Kidney (tissue), 14 donors: ENCODE results near the gene TPRG1. TPM values are rescaled to one million over a fixed set of nuclear protein-coding genes. Genes with fewer than 3 reads are reported as not detected.

Experiments used
- DNase-seq, 5 donors: peaks; one replicate each; pipeline ENCODE4 v3.0.0-alpha.2; 2013 to 2020
- FAIRE-seq: peaks from 2 replicates; lab custom pipeline; 2012; peaks lifted over from hg19 to GRCh38; lab: Jason Lieb, UNC
- H3K27ac ChIP-seq, 2 donors: one replicate each; pipeline ENCODE4 v1.7.0; 2013; ENCODE audit warnings: low read depth in 2 of 2, low read length in 2 of 2, inconsistent platforms in 1 of 2
- H3K27me3 ChIP-seq: one replicate; pipeline ENCODE4 v1.7.1; 2013; ENCODE audit warnings: low read length, inconsistent platforms; ENCODE audit not compliant: control insufficient read depth, insufficient read depth
- H3K36me3 ChIP-seq, 3 donors: one replicate each; pipeline versions ENCODE4 v1.7.0 to v1.7.1; 2013; ENCODE audit warnings: low read length in 3 of 3, control low read depth in 1 of 3, inconsistent platforms in 1 of 3; ENCODE audit not compliant: insufficient read depth in 3 of 3, control insufficient read depth in 2 of 3
- H3K4me1 ChIP-seq, 3 donors: one replicate each; pipeline versions ENCODE4 v1.7.0 to v1.7.1; 2013; ENCODE audit warnings: low read length in 3 of 3, inconsistent platforms in 1 of 3, low read depth in 1 of 3; ENCODE audit not compliant: control insufficient read depth in 2 of 3, insufficient read depth in 2 of 3
- H3K4me3 ChIP-seq, 3 donors: one replicate each; pipeline versions ENCODE4 v1.7.0 to v1.8.1; 2013; ENCODE audit warnings: low read length in 3 of 3, control low read depth in 1 of 3, inconsistent platforms in 1 of 3
- H3K9ac ChIP-seq, 3 donors: one replicate each; pipeline versions ENCODE4 v1.7.0 to v1.7.1; 2013; ENCODE audit warnings: low read length in 3 of 3, control low read depth in 1 of 3, inconsistent platforms in 1 of 3
- H3K9me3 ChIP-seq, 3 donors: one replicate each; pipeline versions ENCODE4 v1.7.0 to v1.7.1; 2013; ENCODE audit warnings: low read length in 3 of 3, control low read depth in 1 of 3, inconsistent platforms in 1 of 3; ENCODE audit not compliant: control insufficient read depth in 2 of 3, insufficient read depth in 1 of 3
- CTCF ChIP-seq: IDR thresholded peaks from 3 replicates; pipeline ENCODE4 v1.5.1; 2012; ENCODE audit warnings: mild to moderate bottlenecking, moderate library complexity, borderline replicate concordance; ENCODE audit not compliant: insufficient read depth; ENCODE audit errors: extremely low read depth
- intact Hi-C: fragments of 100-400 bp; cut with DNase I; formaldehyde crosslinking; loops from one replicate; pipeline ENCODE4 v1.11.1; 2022
- polyA plus RNA-seq: library from polyadenylated mRNA; stranded (reverse); fragments of 350-450 nt; fragmentation: Illumina TruSeq; extraction: RNeasy Lipid Tissue Mini Kit (QIAGEN cat#74804); gene quantifications from one replicate; pipeline ENCODE4 v1.2.3, GENCODE V29; 2014; ENCODE audit warnings: low read depth, low replicate concordance; ENCODE audit not compliant: insufficient read depth
- total RNA-seq: library from RNA; stranded (reverse); fragmentation: NEBNext Ultra II Directional; extraction: Animal tissue kit (Norgen Biotek cat#: 25700); gene quantifications from one replicate; pipeline ENCODE4 v1.2.1, GENCODE V29; 2021
- donor health status: control.
- donor health status: control.
- donor health status: control.
- donor health status: control.
- donor health status: control.
- donor health status: DM: yes; HTN: yes; CAD: no.
- donor health status: Normal renal cell carcinoma (clear cell type).

The TPRG1 gene
- total and polyA plus RNA-seq, 2 donors from 2014 or later, result 0.37 to 2.7 TPM

GRCh38 chr3:189168711-189169110, 3.1 kb upstream of the TPRG1 start:
- Histone ChIP-seq H3K4me1 (no peaks in the 10 kb centered on the region), H3K27me3 (no peaks in the 10 kb centered on the region), H3K36me3 (no peaks in the 10 kb centered on the region), H3K9ac (no peak overlapping the region), H3K9me3 (no peaks in the 10 kb centered on the region), H3K27ac (no peak overlapping the region), H3K4me3 (no peak overlapping the region)
- intact Hi-C loops, result no loop called here
- TF ChIP-seq CTCF, result no peak
- DNase-seq (no peak), FAIRE-seq (no peak)

GRCh38 chr3:189169728-189170127, 2.0 kb upstream of the TPRG1 start:
- Histone ChIP-seq H3K4me1 (no peaks in the 10 kb centered on the region), H3K9me3 (no peaks in the 10 kb centered on the region), H3K27ac (no peak overlapping the region), H3K36me3 (no peaks in the 10 kb centered on the region), H3K4me3 (no peak overlapping the region), H3K27me3 (no peaks in the 10 kb centered on the region), H3K9ac (no peak overlapping the region)
- FAIRE-seq, result no peak
- DNase-seq, result no peak
- intact Hi-C loops, result no loop called here
- no peak for TF ChIP-seq CTCF

- no peak for FAIRE-seq
- no peak for TF ChIP-seq CTCF
- intact Hi-C loops, result no loop called here
These were observed 1.2 kb upstream of the TPRG1 start for GRCh38 chr3:189170559-189170958.

GRCh38 chr3:189172668-189173419, 1.1 kb downstream of the TPRG1 start:
- intact Hi-C loops, result no loop called here

More at GRCh38 chr3:189170559-189170958, 1.2 kb upstream of the TPRG1 start:
- DNase-seq, result no peak
- H3K27me3 ChIP-seq, result no peaks in the 10 kb centered on the region
- H3K27ac ChIP-seq, result no peak overlapping the region
- no peak overlapping the region for H3K4me3 ChIP-seq
- H3K4me1 ChIP-seq, result no peaks in the 10 kb centered on the region
- no peaks in the 10 kb centered on the region for H3K9me3 ChIP-seq
- H3K36me3 ChIP-seq, result no peaks in the 10 kb centered on the region
- no peak overlapping the region for H3K9ac ChIP-seq

More at GRCh38 chr3:189172668-189173419, 1.1 kb downstream of the TPRG1 start:
- DNase-seq, result no peak
- FAIRE-seq, result no peak
- Histone ChIP-seq H3K9ac (no peak overlapping the region), H3K27me3 (no peaks in the 10 kb centered on the region), H3K4me1 (no peaks in the 10 kb centered on the region), H3K4me3 (no peak overlapping the region), H3K9me3 (no peaks in the 10 kb centered on the region), H3K36me3 (no peaks in the 10 kb centered on the region), H3K27ac (no peak overlapping the region)
- TF ChIP-seq CTCF, result no peak
